HL-60 (cell line): ENCODE data around the gene PLEKHA5.

Experiments
- CTCF ChIP-seq: IDR thresholded peaks from one replicate; pipeline ENCODE4 v1.5.1; 2011; ENCODE audit warnings: low read length, control low read depth, inconsistent platforms; ENCODE audit not compliant: insufficient read depth
- POLR2AphosphoS5 ChIP-seq: IDR thresholded peaks from 2 replicates; pipeline ENCODE4 v1.6.1; 2012; ENCODE audit warnings: low read depth

- TF ChIP-seq CTCF (no peak), POLR2AphosphoS5 (no peak)
These were observed 14.2 kb upstream of the PLEKHA5 start for GRCh38 chr12:19115285-19115684.
